H1 (cell line): ENCODE data around the gene FOXO6. TPM values are rescaled to one million over a fixed set of nuclear protein-coding genes. Genes with fewer than 3 reads are reported as not detected.
A peak's percentile ranks its signal among the peaks of the same experiment; 100 is the strongest.

Source experiments
- BACH1 ChIP-seq: IDR thresholded peaks from 2 replicates; pipeline ENCODE4 v1.6.1; 2012; ENCODE audit warnings: low read length, improper control_type of control experiment
- JUND ChIP-seq: IDR thresholded peaks from 2 replicates; pipeline ENCODE4 v1.6.1; 2011; ENCODE audit warnings: mild to moderate bottlenecking, improper control_type of control experiment, low read length
- KDM4A ChIP-seq: IDR thresholded peaks from one replicate; pipeline ENCODE4 v1.7.1; 2012; ENCODE audit warnings: low read depth, mild to moderate bottlenecking, moderate library complexity, low read length, inconsistent platforms; ENCODE audit not compliant: severe bottlenecking
- POLR2AphosphoS5 ChIP-seq: IDR thresholded peaks from 2 replicates; pipeline ENCODE4 v1.6.1; 2011; ENCODE audit warnings: low read depth, low read length
- polyA plus RNA-seq, 7 experiments: library from polyadenylated mRNA; depleted of rRNA in 3 of 7; stranded (reverse) in 5 of 7; unstranded in 2 of 7; fragments of >200 nt in 5 of 7; fragments of 200-250 nt in 2 of 7; gene quantifications; 1 replicate in 5 of 7; 2 replicates in 1 of 7; 4 replicates in 1 of 7; pipeline versions ENCODE4 v1.2.1 to v1.2.3, GENCODE V29; 2011 to 2013; ENCODE audit warnings: missing spikeins in 2 of 7, mixed read lengths in 2 of 7
- total RNA-seq: library from RNA; stranded (reverse); fragmentation: NEBNext Ultra II Directional; extraction: Animal tissue kit (Norgen Biotek cat#: 25700); gene quantifications from 2 replicates; pipeline ENCODE4 v1.2.1, GENCODE V29; 2021
- TF ChIP-seq, protein P1 (sequence below): fragments of 300-600 bp; sonication (generic); IDR thresholded peaks from 2 replicates; pipeline ENCODE4 v1.7.1; 2012; ENCODE audit warnings: low read length, moderate library complexity, mild to moderate bottlenecking, inconsistent platforms; ENCODE audit not compliant: insufficient replicate concordance
- TF ChIP-seq, protein P2 (sequence below), 3 experiments: IDR thresholded peaks; 1 replicate in 2 of 3; 2 replicates in 1 of 3; pipeline versions ENCODE4 v1.5.1 to v1.6.1; 2011; ENCODE audit warnings: low read length in 3 of 3, mild to moderate bottlenecking in 3 of 3, inconsistent platforms in 2 of 3, low read depth in 1 of 3, moderate library complexity in 1 of 3; ENCODE audit not compliant: insufficient read depth in 1 of 3; ENCODE audit errors: control extremely low read depth in 1 of 3
- TF ChIP-seq, protein P3 (sequence below): IDR thresholded peaks from 2 replicates; pipeline ENCODE4 v1.6.1; 2011; ENCODE audit warnings: low read length, improper control_type of control experiment

Gene FOXO6
- total and polyA plus RNA-seq, 2 of the 8 experiments (the other 6 are each of a cell fraction or from before 2014, with no cell fraction given): 0.59 to 3.0 TPM

DNA sequence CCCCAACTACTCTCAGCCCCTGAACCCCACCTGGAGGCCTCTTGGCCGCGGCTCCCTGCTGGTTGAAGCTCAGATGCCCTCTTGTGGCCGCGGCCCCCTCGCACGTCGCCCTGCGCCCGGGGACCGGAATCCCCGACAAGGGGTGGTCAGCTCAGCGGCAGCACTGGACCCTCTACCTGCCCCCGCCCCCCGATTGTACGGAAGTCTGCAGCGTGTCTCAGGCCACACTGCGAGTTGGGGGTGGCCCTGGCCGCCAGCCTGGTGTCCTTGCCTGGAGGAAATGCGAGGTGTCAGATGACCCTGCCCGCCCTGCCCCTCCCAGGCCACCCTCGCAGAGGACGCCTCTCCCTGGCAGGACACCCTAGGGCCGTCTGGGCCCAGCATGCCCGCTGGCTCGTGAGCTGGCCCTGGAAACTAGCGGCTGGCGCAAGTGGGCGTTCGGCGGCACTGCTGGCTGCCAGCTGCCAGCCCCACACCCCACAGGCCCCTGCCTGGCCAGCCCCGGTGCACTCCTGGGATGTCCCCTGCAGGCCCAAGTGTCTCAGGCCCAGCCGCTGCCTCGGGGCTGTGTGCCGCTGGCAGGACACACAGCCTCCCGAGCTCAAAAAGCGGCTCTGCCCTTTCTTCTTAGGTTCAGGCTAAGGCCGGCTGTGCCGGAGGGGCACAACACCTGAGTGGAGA is 62.4 kb downstream of the FOXO6 start (continued):
- TF ChIP-seq, protein P1, sequence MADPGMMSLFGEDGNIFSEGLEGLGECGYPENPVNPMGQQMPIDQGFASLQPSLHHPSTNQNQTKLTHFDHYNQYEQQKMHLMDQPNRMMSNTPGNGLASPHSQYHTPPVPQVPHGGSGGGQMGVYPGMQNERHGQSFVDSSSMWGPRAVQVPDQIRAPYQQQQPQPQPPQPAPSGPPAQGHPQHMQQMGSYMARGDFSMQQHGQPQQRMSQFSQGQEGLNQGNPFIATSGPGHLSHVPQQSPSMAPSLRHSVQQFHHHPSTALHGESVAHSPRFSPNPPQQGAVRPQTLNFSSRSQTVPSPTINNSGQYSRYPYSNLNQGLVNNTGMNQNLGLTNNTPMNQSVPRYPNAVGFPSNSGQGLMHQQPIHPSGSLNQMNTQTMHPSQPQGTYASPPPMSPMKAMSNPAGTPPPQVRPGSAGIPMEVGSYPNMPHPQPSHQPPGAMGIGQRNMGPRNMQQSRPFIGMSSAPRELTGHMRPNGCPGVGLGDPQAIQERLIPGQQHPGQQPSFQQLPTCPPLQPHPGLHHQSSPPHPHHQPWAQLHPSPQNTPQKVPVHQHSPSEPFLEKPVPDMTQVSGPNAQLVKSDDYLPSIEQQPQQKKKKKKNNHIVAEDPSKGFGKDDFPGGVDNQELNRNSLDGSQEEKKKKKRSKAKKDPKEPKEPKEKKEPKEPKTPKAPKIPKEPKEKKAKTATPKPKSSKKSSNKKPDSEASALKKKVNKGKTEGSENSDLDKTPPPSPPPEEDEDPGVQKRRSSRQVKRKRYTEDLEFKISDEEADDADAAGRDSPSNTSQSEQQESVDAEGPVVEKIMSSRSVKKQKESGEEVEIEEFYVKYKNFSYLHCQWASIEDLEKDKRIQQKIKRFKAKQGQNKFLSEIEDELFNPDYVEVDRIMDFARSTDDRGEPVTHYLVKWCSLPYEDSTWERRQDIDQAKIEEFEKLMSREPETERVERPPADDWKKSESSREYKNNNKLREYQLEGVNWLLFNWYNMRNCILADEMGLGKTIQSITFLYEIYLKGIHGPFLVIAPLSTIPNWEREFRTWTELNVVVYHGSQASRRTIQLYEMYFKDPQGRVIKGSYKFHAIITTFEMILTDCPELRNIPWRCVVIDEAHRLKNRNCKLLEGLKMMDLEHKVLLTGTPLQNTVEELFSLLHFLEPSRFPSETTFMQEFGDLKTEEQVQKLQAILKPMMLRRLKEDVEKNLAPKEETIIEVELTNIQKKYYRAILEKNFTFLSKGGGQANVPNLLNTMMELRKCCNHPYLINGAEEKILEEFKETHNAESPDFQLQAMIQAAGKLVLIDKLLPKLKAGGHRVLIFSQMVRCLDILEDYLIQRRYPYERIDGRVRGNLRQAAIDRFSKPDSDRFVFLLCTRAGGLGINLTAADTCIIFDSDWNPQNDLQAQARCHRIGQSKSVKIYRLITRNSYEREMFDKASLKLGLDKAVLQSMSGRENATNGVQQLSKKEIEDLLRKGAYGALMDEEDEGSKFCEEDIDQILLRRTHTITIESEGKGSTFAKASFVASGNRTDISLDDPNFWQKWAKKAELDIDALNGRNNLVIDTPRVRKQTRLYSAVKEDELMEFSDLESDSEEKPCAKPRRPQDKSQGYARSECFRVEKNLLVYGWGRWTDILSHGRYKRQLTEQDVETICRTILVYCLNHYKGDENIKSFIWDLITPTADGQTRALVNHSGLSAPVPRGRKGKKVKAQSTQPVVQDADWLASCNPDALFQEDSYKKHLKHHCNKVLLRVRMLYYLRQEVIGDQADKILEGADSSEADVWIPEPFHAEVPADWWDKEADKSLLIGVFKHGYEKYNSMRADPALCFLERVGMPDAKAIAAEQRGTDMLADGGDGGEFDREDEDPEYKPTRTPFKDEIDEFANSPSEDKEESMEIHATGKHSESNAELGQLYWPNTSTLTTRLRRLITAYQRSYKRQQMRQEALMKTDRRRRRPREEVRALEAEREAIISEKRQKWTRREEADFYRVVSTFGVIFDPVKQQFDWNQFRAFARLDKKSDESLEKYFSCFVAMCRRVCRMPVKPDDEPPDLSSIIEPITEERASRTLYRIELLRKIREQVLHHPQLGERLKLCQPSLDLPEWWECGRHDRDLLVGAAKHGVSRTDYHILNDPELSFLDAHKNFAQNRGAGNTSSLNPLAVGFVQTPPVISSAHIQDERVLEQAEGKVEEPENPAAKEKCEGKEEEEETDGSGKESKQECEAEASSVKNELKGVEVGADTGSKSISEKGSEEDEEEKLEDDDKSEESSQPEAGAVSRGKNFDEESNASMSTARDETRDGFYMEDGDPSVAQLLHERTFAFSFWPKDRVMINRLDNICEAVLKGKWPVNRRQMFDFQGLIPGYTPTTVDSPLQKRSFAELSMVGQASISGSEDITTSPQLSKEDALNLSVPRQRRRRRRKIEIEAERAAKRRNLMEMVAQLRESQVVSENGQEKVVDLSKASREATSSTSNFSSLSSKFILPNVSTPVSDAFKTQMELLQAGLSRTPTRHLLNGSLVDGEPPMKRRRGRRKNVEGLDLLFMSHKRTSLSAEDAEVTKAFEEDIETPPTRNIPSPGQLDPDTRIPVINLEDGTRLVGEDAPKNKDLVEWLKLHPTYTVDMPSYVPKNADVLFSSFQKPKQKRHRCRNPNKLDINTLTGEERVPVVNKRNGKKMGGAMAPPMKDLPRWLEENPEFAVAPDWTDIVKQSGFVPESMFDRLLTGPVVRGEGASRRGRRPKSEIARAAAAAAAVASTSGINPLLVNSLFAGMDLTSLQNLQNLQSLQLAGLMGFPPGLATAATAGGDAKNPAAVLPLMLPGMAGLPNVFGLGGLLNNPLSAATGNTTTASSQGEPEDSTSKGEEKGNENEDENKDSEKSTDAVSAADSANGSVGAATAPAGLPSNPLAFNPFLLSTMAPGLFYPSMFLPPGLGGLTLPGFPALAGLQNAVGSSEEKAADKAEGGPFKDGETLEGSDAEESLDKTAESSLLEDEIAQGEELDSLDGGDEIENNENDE: no peak
- TF ChIP-seq, protein P2, sequence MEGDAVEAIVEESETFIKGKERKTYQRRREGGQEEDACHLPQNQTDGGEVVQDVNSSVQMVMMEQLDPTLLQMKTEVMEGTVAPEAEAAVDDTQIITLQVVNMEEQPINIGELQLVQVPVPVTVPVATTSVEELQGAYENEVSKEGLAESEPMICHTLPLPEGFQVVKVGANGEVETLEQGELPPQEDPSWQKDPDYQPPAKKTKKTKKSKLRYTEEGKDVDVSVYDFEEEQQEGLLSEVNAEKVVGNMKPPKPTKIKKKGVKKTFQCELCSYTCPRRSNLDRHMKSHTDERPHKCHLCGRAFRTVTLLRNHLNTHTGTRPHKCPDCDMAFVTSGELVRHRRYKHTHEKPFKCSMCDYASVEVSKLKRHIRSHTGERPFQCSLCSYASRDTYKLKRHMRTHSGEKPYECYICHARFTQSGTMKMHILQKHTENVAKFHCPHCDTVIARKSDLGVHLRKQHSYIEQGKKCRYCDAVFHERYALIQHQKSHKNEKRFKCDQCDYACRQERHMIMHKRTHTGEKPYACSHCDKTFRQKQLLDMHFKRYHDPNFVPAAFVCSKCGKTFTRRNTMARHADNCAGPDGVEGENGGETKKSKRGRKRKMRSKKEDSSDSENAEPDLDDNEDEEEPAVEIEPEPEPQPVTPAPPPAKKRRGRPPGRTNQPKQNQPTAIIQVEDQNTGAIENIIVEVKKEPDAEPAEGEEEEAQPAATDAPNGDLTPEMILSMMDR (IDR thresholded peaks at IDR 0.05; ENCODE audit: control extremely low read depth in 1 of 3, insufficient read depth in 1 of 3, low read depth in 1 of 3, low read length in 3 of 3): peak; percentile 62 to 89 (median 65)
- TF ChIP-seq, protein P3, sequence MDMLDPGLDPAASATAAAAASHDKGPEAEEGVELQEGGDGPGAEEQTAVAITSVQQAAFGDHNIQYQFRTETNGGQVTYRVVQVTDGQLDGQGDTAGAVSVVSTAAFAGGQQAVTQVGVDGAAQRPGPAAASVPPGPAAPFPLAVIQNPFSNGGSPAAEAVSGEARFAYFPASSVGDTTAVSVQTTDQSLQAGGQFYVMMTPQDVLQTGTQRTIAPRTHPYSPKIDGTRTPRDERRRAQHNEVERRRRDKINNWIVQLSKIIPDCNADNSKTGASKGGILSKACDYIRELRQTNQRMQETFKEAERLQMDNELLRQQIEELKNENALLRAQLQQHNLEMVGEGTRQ: no peak
- TF ChIP-seq POLR2AphosphoS5 (no peak), KDM4A (no peak), BACH1 (no peak), JUND (no peak)
